ENCODE data around the gene SLC22A23.

SLC22A23 gene

DNA sequence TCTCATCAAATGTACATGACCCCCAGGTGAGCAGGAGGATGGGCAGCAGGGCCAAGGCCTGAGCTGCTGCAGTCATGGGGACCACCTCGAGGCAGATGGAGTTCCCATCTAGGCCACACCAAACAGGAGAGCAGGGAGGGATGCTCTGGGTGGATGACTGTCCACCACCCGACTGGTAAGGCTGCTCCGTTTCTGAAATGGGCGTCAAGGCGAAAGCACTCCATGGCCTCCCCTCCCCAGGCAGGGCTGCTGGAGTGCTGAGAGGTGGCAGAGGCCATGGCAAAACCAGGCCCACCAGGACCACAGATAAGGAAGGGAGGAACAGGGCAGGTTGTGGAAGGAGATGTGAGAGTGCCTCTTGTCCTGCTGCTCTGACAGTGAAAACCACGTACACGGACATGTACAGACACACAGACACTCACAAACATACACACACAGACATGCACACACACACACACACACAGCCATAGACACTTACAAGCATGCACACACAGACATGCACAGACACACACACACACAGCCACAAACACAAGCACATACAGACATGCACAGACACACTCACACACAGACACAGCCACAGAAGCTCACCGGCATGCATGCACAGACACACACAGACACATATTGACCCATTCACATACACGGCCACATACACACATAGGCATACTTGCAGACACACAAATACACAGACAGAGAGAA, 104.9 kb downstream of the SLC22A23 start:
- no peak for DNase-seq (ENCODE audit: low read depth)

DNA sequence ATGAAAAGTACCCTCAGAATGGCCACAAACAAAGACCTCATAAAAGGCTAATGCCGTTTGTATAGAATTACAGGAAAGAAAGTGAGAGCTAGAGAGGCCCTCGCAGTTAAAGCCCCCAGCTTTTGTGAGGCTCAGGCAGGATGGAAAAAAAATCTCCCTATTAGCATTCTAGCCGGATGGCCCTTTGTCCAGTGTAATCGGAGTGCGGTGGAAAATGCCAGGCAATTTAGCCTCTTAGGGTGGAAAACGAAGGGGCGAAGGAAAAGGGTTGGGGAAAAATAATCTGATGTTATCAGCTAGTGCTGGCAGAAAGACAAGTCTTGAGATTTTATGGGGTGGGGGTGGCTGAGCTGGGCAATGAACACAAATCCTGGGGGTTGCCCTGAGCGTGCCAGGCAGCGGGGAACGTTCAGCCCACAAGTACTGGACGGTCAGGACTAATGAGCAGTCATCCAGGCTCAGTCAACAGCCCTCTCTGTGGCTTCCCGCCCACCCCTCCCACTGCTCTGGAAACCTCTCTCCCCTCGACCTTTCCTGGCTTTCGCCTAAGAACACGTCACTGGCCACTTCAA, 105.7 kb downstream of the SLC22A23 start:
- DNase-seq (ENCODE audit: low read depth), result no peak

DNA sequence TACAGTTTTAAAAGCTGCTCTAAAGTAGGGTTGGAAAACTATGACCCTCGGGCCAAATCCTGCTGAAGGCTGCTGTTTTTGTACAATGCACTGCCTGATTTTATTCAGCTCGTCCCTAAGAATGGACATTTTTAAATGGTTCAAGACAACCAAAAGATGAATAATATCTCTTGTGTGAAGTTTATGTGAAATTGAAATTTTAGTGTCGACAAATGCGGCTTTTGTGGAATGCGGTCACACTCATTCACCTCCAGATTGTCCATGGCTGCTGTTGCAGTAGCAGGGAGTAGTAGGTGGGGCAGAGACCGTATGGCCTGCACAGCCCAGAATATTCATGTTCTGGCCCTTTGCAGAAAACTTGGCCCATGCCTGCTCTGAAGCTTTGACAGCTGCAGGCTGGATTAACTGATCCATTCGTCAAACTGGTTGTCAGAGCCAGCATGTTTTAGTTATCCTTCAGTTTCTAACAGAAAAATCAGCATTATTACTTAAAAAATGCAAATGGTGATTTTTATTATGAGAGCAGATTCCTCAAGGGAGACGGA, 106.5 kb downstream of the SLC22A23 start:
- DNase-seq (ENCODE audit: low read depth), result no peak

- no peak for DNase-seq (ENCODE audit: low read depth)
Observed at GRCh38 chr6:3349388-3350251, 107.2 kb downstream of the SLC22A23 start.

GRCh38 chr6:3348821-3349220, 108.0 kb downstream of the SLC22A23 start:
- no peak for DNase-seq (ENCODE audit: low read depth)

- DNase-seq (ENCODE audit: low read depth), result no peak
Observed at GRCh38 chr6:3347826-3348225, 109.0 kb downstream of the SLC22A23 start.

DNA sequence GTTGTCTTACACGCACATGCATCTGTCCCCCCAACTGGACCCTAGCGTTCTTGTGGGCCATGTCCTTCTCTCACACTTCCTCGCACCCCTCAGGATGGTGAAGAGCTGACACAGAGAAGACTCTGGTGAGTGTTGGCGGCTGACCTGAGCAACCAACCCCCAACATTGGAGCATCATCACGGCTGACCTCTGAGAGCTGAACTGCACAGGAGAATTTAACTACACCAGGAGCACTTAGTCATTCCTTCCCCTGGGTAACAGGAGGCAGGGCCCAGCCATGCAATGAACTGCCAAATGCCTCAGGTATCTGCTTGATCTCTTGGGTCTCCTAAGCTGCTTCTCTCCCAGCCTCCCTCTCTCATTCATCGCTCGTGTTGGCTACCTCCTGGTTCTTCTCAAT, 109.6 kb downstream of the SLC22A23 start:
- no peak for DNase-seq (ENCODE audit: low read depth)

DNA sequence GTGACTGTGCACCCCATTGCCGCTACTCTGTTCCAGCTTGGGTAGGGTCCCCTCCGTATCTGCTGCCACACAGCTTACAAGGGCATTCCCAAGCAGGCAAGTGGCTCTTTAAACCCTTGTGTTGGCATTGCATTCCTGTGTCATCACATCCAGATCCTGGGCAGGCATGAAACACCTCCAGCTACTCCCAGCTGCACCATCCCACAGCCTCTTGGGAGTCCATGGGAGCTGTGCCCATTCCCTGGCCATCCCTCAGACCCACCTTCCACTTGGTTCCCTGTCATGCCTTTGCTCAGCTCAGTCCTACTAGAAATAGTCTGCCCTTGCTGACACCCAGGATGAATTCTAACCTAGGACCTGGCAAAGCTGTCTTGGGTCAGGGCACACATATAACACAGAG, 110.4 kb downstream of the SLC22A23 start:
- DNase-seq (ENCODE audit: low read depth), result no peak

GRCh38 chr6:3345836-3346235, 111.0 kb downstream of the SLC22A23 start:
- no peak for DNase-seq (ENCODE audit: low read depth)

DNA sequence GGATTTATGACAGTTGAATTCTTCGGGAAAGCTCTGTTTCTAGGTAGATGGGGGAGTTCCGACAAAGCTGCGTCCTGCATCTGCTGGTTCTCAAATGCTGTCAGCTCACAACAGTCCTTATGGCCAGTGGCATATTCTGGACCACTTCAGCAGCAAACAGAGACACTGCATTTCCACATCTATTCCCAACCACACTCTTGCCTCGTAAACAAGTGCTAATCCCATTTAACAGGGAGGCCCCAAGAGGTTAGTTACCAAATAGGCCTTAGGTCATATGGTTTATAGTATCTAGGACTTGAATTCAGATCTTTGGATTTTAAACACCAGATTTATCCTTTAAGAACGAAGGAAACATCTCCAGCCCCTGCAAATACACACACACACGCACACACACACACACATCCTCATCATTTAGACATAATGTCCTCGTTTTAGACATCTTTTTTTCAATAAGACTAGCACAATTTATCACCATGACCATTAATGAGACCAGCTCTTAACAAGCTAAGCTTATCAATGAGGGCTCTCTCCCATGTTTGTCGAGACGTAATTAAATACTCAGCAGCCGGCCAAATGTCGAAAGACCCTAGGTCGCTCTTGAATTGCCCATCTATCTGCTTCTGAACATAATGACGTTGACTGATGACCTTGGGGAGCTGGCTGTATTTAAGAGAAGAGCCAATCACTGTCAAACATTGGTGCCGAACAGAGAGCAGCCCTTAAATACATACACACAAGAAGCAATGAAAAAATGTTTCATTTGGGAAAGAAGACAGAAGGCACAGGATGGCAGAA, 113.6 kb downstream of the SLC22A23 start:
- no peak for DNase-seq (ENCODE audit: low read depth)

DNA sequence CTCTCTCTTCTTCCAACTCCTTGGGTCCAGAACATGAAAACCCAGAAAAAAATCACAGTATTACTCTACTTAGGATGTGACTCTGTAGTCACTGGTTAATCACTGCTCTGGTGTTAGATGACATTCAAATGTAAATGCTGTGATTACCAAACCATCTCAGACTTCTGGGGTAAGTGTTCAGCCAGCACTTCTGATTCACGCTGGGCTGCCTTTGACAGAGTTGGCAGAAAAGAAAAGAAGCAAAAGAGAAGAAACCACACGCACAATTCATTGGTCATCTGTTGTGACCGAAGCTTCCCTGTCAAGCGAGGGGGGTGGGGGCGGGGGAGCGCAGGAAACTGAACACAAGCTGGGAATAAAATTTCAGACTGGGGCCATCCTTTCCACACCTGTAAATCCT, 115.4 kb downstream of the SLC22A23 start:
- no peak for DNase-seq (ENCODE audit: low read depth)

GRCh38 chr6:3340894-3341293, 116.0 kb downstream of the SLC22A23 start:
- DNase-seq (ENCODE audit: low read depth), result no peak

GRCh38 chr6:3340358-3340802, 116.5 kb downstream of the SLC22A23 start:
- DNase-seq (ENCODE audit: low read depth), result no peak

DNA sequence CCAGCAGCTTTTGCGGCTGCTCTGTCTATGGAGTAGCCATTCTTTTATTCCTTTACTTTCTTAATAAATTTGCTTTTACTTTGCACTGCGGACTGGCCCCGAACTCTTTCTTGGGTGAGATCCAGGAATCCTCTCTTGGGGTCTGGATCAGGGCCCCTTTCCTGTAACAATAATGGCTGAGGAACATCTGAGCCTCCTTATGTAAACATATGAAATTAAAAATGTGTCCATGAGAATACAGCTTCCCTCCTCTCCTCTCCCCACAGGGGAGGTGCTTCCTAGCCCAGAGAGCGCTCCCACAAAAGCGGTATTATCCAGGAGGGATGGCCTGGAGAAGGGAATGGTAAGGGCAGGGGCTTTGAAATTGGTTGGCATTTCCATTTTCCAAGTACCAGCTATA, 117.0 kb downstream of the SLC22A23 start:
- no peak for DNase-seq (ENCODE audit: low read depth)

DNA sequence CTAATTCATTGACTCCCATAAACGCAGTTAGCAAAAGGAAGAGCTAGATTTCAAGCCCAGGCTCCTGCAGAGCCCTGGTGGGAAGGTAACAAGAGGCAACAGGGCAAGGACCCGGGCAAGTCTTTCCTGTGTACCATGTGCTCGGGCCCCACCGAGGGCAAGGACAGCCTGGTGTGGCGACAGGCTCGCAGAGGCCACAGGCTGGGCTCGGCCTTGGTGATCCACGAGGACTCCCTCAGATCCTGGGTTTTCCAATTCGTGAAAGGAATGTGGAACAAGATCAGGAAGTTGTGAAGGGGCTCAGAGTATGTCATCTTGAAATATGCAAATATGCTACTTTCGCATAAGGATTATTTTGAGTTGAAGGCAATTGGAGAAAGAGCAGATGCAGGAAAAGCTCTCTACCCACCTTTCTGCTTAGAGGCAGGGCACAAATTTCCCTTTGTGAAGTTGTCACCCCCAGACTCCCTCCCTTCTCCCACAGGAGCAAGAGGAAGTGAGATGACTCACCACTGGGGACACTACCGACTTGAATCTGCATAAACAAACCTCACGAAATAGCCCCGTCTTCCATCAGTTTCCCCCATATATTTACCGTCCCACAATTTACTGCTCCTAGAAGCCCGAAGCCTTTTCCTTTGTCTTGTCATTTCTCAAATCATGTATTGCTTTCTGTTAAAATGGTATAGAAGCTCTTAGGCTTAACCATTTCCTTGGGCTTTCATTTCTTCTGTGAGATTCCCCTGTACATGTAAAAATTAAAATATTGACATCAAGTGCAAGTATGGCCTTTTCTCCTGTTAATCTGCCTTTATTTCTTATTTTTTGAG, 119.1 kb downstream of the SLC22A23 start:
- DNase-seq (ENCODE audit: low read depth), result no peak

- DNase-seq (ENCODE audit: low read depth), result no peak
Observed at GRCh38 chr6:3336859-3337515, 119.9 kb downstream of the SLC22A23 start.

- DNase-seq (ENCODE audit: low read depth), result no peak
Observed at GRCh38 chr6:3336066-3336786, 120.6 kb downstream of the SLC22A23 start.

DNA sequence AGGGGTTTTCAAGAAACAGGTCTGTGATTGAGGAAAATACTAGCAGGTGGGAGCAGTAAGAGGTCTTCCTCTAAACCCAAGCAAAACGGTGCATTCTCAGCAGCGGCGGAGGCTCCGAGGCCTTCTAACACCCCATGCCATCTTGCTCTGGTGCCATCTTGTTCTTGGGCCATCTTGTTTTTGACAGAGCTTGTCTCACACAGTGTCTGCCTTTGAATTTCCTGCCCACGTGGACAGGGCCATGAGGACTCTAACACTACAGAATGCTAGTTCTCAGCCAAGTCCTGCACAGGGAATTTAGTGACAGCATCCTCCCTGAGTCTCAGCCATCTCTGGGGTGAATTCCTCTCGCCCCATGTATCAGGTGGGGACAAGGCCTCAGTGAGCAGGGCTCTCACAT, 121.7 kb downstream of the SLC22A23 start:
- DNase-seq (ENCODE audit: low read depth), result no peak

DNA sequence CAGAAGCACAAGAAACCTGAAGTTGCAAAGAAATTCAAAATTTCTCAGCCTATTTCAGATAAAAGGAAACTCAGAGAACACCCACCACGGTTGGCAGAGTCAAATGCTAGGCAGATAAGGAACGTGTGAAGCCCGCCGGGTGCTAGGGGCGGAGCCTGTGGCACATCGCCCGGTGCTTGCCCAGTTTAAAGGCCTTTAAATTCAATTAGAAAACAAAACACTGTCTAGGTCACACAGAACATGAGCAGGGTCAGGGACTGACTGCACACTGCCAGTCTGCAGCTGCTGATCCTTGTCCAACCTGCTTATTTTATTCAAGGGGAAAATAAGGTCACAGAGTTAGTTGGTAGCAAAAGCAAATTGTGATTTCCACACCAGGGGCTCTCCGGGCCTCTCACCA, 122.3 kb downstream of the SLC22A23 start:
- DNase-seq (ENCODE audit: low read depth), result no peak

DNA sequence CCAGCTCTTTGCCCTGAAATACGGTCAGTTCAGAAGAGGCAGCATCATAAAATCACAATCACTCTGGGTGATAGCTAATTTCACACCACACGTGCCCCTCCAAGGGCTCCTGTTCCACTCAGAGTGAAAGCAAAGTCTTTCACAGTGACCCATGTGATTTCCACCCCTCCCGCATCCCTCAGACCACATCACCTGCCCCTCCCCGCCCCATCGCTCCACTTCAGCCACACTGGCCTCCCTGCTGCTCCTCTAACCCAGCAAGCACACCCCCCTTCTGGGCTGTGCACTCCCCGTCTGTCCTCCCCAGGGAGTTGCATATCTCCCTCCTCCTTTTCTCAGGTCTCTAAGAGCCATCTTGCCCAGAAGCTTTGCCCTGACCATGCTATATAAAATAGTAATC, 123.6 kb downstream of the SLC22A23 start:
- no peak for DNase-seq (ENCODE audit: low read depth)
